ENCODE measurements around the gene CLCN4. TPM values are rescaled to one million over a fixed set of nuclear protein-coding genes. Genes with fewer than 3 reads are reported as not detected.

The CLCN4 gene
- polyA plus RNA-seq, 2 donors = 0.06 to 0.16 TPM

- Histone ChIP-seq H3K27me3 (ENCODE audit: control insufficient read depth in 1 of 2, insufficient read depth in 2 of 2, low read length in 2 of 2) (peaks cover 0 to 4% of the 10 kb centered on the region in 2 donors), H3K27ac (ENCODE audit: low read depth in 2 of 2, low read length in 1 of 2) (no peak overlapping the region), H3K4me3 (ENCODE audit: low read depth in 1 of 2, low read length in 2 of 2) (no peak overlapping the region), H3K36me3 (ENCODE audit: control insufficient read depth in 2 of 2, insufficient read depth in 2 of 2, low read length in 1 of 2) (no peaks in the 10 kb centered on the region), H3K4me1 (ENCODE audit: control insufficient read depth in 2 of 2, insufficient read depth in 2 of 2, low read length in 1 of 2) (no peaks in the 10 kb centered on the region), H3K9me3 (ENCODE audit: control insufficient read depth in 2 of 2, insufficient read depth in 1 of 2, low read depth in 1 of 2, low read length in 1 of 2) (no peaks in the 10 kb centered on the region)
- 63 to 72% methylated on average over 18 of the region's 18 CpGs for WGBS, 2 donors
Measured at GRCh38 chrX:10197279-10198210, 40.8 kb downstream of the CLCN4 start.

- no peaks in the 10 kb centered on the region for H3K9me3 ChIP-seq (ENCODE audit: control insufficient read depth in 2 of 2, insufficient read depth in 1 of 2, low read depth in 1 of 2, low read length in 1 of 2)
- WGBS, 2 donors = 65 to 80% methylated on average over 5 of the region's 5 CpGs
- H3K27ac ChIP-seq (ENCODE audit: low read depth in 2 of 2, low read length in 1 of 2) = no peak overlapping the region
Measured at GRCh38 chrX:10198254-10198653, 41.5 kb downstream of the CLCN4 start.

GRCh38 chrX:10199212-10199611, 42.4 kb downstream of the CLCN4 start:
- Histone ChIP-seq H3K27ac (ENCODE audit: low read depth in 2 of 2, low read length in 1 of 2) (no peak overlapping the region), H3K4me3 (ENCODE audit: low read depth in 1 of 2, low read length in 2 of 2) (no peak overlapping the region), H3K4me1 (ENCODE audit: control insufficient read depth in 2 of 2, insufficient read depth in 2 of 2, low read length in 1 of 2) (no peaks in the 10 kb centered on the region), H3K27me3 (ENCODE audit: control insufficient read depth in 1 of 2, insufficient read depth in 2 of 2, low read length in 2 of 2) (peaks cover 0 to 6% of the 10 kb centered on the region in 2 donors), H3K9me3 (ENCODE audit: control insufficient read depth in 2 of 2, insufficient read depth in 1 of 2, low read depth in 1 of 2, low read length in 1 of 2) (no peaks in the 10 kb centered on the region), H3K36me3 (ENCODE audit: control insufficient read depth in 2 of 2, insufficient read depth in 2 of 2, low read length in 1 of 2) (no peaks in the 10 kb centered on the region)
- 61 to 67% methylated on average over 6 of the region's 6 CpGs for WGBS, 2 donors

More at GRCh38 chrX:10198254-10198653, 41.5 kb downstream of the CLCN4 start:
- H3K27me3 ChIP-seq (ENCODE audit: control insufficient read depth in 1 of 2, insufficient read depth in 2 of 2, low read length in 2 of 2) = peaks cover 0 to 4% of the 10 kb centered on the region in 2 donors
- H3K36me3 ChIP-seq (ENCODE audit: control insufficient read depth in 2 of 2, insufficient read depth in 2 of 2, low read length in 1 of 2) = no peaks in the 10 kb centered on the region
- H3K4me3 ChIP-seq (ENCODE audit: low read depth in 1 of 2, low read length in 2 of 2) = no peak overlapping the region
- no peaks in the 10 kb centered on the region for H3K4me1 ChIP-seq (ENCODE audit: control insufficient read depth in 2 of 2, insufficient read depth in 2 of 2, low read length in 1 of 2)

DNA sequence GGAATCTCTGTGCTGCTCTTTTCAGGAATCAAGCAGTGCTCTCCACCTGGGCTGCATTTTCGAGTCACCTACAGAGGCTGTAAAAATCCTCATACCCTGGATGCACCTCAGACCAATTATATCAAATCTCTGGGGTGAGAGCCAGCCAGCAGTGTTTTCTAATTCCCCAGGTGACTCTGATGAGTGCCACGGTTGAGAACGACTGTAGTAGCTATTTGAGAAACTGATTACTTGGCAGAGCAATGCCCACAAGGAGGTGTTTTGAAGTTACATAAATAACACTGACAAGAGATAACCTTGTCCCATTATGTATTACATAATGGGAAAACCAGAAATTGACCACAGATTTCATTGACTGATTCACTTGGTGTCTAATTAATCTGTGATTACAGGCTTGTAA, 46.8 kb downstream of the CLCN4 start:
- Histone ChIP-seq H3K9me3 (ENCODE audit: control insufficient read depth in 2 of 2, insufficient read depth in 1 of 2, low read depth in 1 of 2, low read length in 1 of 2) (no peaks in the 10 kb centered on the region), H3K27ac (ENCODE audit: low read depth in 2 of 2, low read length in 1 of 2) (no peak overlapping the region), H3K36me3 (ENCODE audit: control insufficient read depth in 2 of 2, insufficient read depth in 2 of 2, low read length in 1 of 2) (no peaks in the 10 kb centered on the region), H3K4me1 (ENCODE audit: control insufficient read depth in 2 of 2, insufficient read depth in 2 of 2, low read length in 1 of 2) (no peaks in the 10 kb centered on the region), H3K27me3 (ENCODE audit: control insufficient read depth in 1 of 2, insufficient read depth in 2 of 2, low read length in 2 of 2) (peaks cover 0 to 6% of the 10 kb centered on the region in 2 donors), H3K4me3 (ENCODE audit: low read depth in 1 of 2, low read length in 2 of 2) (no peak overlapping the region)
- WGBS, 2 donors = 50 to 68% methylated on average over 3 of the region's 3 CpGs

GRCh38 chrX:10206317-10206716, 49.5 kb downstream of the CLCN4 start:
- Histone ChIP-seq H3K27ac (ENCODE audit: low read depth in 2 of 2, low read length in 1 of 2) (no peak overlapping the region), H3K36me3 (ENCODE audit: control insufficient read depth in 2 of 2, insufficient read depth in 2 of 2, low read length in 1 of 2) (no peaks in the 10 kb centered on the region), H3K4me3 (ENCODE audit: low read depth in 1 of 2, low read length in 2 of 2) (no peak overlapping the region), H3K4me1 (ENCODE audit: control insufficient read depth in 2 of 2, insufficient read depth in 2 of 2, low read length in 1 of 2) (no peaks in the 10 kb centered on the region), H3K9me3 (ENCODE audit: control insufficient read depth in 2 of 2, insufficient read depth in 1 of 2, low read depth in 1 of 2, low read length in 1 of 2) (no peaks in the 10 kb centered on the region), H3K27me3 (ENCODE audit: control insufficient read depth in 1 of 2, insufficient read depth in 2 of 2, low read length in 2 of 2) (peaks cover 0 to 3% of the 10 kb centered on the region in 2 donors)
- WGBS, 2 donors = 75 to 88% methylated on average over 9 of the region's 9 CpGs

GRCh38 chrX:10208281-10208856, 51.6 kb downstream of the CLCN4 start:
- Histone ChIP-seq H3K4me1 (ENCODE audit: control insufficient read depth in 2 of 2, insufficient read depth in 2 of 2, low read length in 1 of 2) (no peaks in the 10 kb centered on the region), H3K9me3 (ENCODE audit: control insufficient read depth in 2 of 2, insufficient read depth in 1 of 2, low read depth in 1 of 2, low read length in 1 of 2) (no peaks in the 10 kb centered on the region), H3K27me3 (ENCODE audit: control insufficient read depth in 1 of 2, insufficient read depth in 2 of 2, low read length in 2 of 2) (peaks cover 0 to 3% of the 10 kb centered on the region in 2 donors), H3K27ac (ENCODE audit: low read depth in 2 of 2, low read length in 1 of 2) (no peak overlapping the region), H3K4me3 (ENCODE audit: low read depth in 1 of 2, low read length in 2 of 2) (no peak overlapping the region), H3K36me3 (ENCODE audit: control insufficient read depth in 2 of 2, insufficient read depth in 2 of 2, low read length in 1 of 2) (no peaks in the 10 kb centered on the region)
- 79 to 82% methylated on average over 11 of the region's 11 CpGs for WGBS, 2 donors

- H3K4me1 ChIP-seq (ENCODE audit: control insufficient read depth in 2 of 2, insufficient read depth in 2 of 2, low read length in 1 of 2) = no peaks in the 10 kb centered on the region
- peaks cover 0 to 2% of the 10 kb centered on the region in 2 donors for H3K27me3 ChIP-seq (ENCODE audit: control insufficient read depth in 1 of 2, insufficient read depth in 2 of 2, low read length in 2 of 2)
- no peak overlapping the region for H3K4me3 ChIP-seq (ENCODE audit: low read depth in 1 of 2, low read length in 2 of 2)
- 64 to 82% methylated on average over 4 of the region's 4 CpGs for WGBS, 2 donors
- H3K9me3 ChIP-seq (ENCODE audit: control insufficient read depth in 2 of 2, insufficient read depth in 1 of 2, low read depth in 1 of 2, low read length in 1 of 2) = no peaks in the 10 kb centered on the region
- no peaks in the 10 kb centered on the region for H3K36me3 ChIP-seq (ENCODE audit: control insufficient read depth in 2 of 2, insufficient read depth in 2 of 2, low read length in 1 of 2)
- no peak overlapping the region for H3K27ac ChIP-seq (ENCODE audit: low read depth in 2 of 2, low read length in 1 of 2)
Measured at GRCh38 chrX:10208953-10209352, 52.2 kb downstream of the CLCN4 start.

GRCh38 chrX:10212395-10212794, 55.6 kb downstream of the CLCN4 start:
- 87 to 97% methylated on average over 15 of the region's 15 CpGs for WGBS, 2 donors
- Histone ChIP-seq H3K27ac (ENCODE audit: low read depth in 2 of 2, low read length in 1 of 2) (no peak overlapping the region), H3K27me3 (ENCODE audit: control insufficient read depth in 1 of 2, insufficient read depth in 2 of 2, low read length in 2 of 2) (no peaks in the 10 kb centered on the region), H3K9me3 (ENCODE audit: control insufficient read depth in 2 of 2, insufficient read depth in 1 of 2, low read depth in 1 of 2, low read length in 1 of 2) (no peaks in the 10 kb centered on the region), H3K4me1 (ENCODE audit: control insufficient read depth in 2 of 2, insufficient read depth in 2 of 2, low read length in 1 of 2) (no peaks in the 10 kb centered on the region), H3K4me3 (ENCODE audit: low read depth in 1 of 2, low read length in 2 of 2) (no peak overlapping the region), H3K36me3 (ENCODE audit: control insufficient read depth in 2 of 2, insufficient read depth in 2 of 2, low read length in 1 of 2) (no peaks in the 10 kb centered on the region)

- no peaks in the 10 kb centered on the region for H3K36me3 ChIP-seq (ENCODE audit: control insufficient read depth in 2 of 2, insufficient read depth in 2 of 2, low read length in 1 of 2)
- 90 to 96% methylated on average over 24 of the region's 24 CpGs for WGBS, 2 donors
- no peaks in the 10 kb centered on the region for H3K4me1 ChIP-seq (ENCODE audit: control insufficient read depth in 2 of 2, insufficient read depth in 2 of 2, low read length in 1 of 2)
- no peak overlapping the region for H3K27ac ChIP-seq (ENCODE audit: low read depth in 2 of 2, low read length in 1 of 2)
- no peaks in the 10 kb centered on the region for H3K9me3 ChIP-seq (ENCODE audit: control insufficient read depth in 2 of 2, insufficient read depth in 1 of 2, low read depth in 1 of 2, low read length in 1 of 2)
- H3K4me3 ChIP-seq (ENCODE audit: low read depth in 1 of 2, low read length in 2 of 2) = no peak overlapping the region
- no peaks in the 10 kb centered on the region for H3K27me3 ChIP-seq (ENCODE audit: control insufficient read depth in 1 of 2, insufficient read depth in 2 of 2, low read length in 2 of 2)
Measured at GRCh38 chrX:10213716-10214115, 56.9 kb downstream of the CLCN4 start.

Measured in esophagus (tissue), 2 donors.